Measurements from ENCODE around the gene BCAS1.
A peak's percentile ranks its signal among the peaks of the same experiment; 100 is the strongest.

Gene BCAS1

GRCh38 chr20:54086507-54087039 lies 16.2 kb upstream of the BCAS1 start:
- Histone ChIP-seq H3K36me3 (ENCODE audit: insufficient read depth, low read length) (no peaks in the 10 kb centered on the region), H3K9me3 (replicated peaks; ENCODE audit: low read length) (no peaks in the 10 kb centered on the region), H3K4me1 (ENCODE audit: control insufficient read depth, insufficient read depth, low read length) (peaks cover 13% of the 10 kb centered on the region), H3K4me3 (ENCODE audit: low read length) (peak overlapping the region; percentile 52), H3K4me2 (ENCODE audit: low read length) (peak overlapping the region; percentile 69), H3K9ac (ENCODE audit: low read depth, low read length) (peak overlapping the region; percentile 58), H3K27me3 (ENCODE audit: control insufficient read depth, insufficient read depth, low read length) (peaks cover 8% of the 10 kb centered on the region)

GRCh38 chr20:54085910-54086309 lies 15.5 kb upstream of the BCAS1 start:
- Histone ChIP-seq H3K4me1 (ENCODE audit: control insufficient read depth, insufficient read depth, low read length) (peaks cover 13% of the 10 kb centered on the region), H3K27me3 (ENCODE audit: control insufficient read depth, insufficient read depth, low read length) (peaks cover 8% of the 10 kb centered on the region), H3K4me3 (ENCODE audit: low read length) (no peak overlapping the region), H3K36me3 (ENCODE audit: insufficient read depth, low read length) (no peaks in the 10 kb centered on the region), H3K9ac (ENCODE audit: low read depth, low read length) (no peak overlapping the region), H3K9me3 (replicated peaks; ENCODE audit: low read length) (no peaks in the 10 kb centered on the region), H3K4me2 (ENCODE audit: low read length) (peak overlapping the region; percentile 69)

- Histone ChIP-seq H3K9ac (ENCODE audit: low read depth, low read length) (no peak overlapping the region), H3K27me3 (ENCODE audit: control insufficient read depth, insufficient read depth, low read length) (peaks cover 11% of the 10 kb centered on the region), H3K4me3 (ENCODE audit: low read length) (no peak overlapping the region), H3K4me1 (ENCODE audit: control insufficient read depth, insufficient read depth, low read length) (peaks cover 13% of the 10 kb centered on the region), H3K36me3 (ENCODE audit: insufficient read depth, low read length) (no peaks in the 10 kb centered on the region), H3K9me3 (replicated peaks; ENCODE audit: low read length) (no peaks in the 10 kb centered on the region), H3K4me2 (ENCODE audit: low read length) (no peak overlapping the region)
Observed at GRCh38 chr20:54085425-54085824, 15.0 kb upstream of the BCAS1 start.

- Histone ChIP-seq H3K27me3 (ENCODE audit: control insufficient read depth, insufficient read depth, low read length) (peaks cover 8% of the 10 kb centered on the region), H3K4me3 (ENCODE audit: low read length) (no peak overlapping the region), H3K36me3 (ENCODE audit: insufficient read depth, low read length) (no peaks in the 10 kb centered on the region), H3K4me2 (ENCODE audit: low read length) (no peak overlapping the region), H3K9ac (ENCODE audit: low read depth, low read length) (no peak overlapping the region), H3K9me3 (replicated peaks; ENCODE audit: low read length) (no peaks in the 10 kb centered on the region), H3K4me1 (ENCODE audit: control insufficient read depth, insufficient read depth, low read length) (peaks cover 13% of the 10 kb centered on the region)
Observed at GRCh38 chr20:54084727-54085388, 14.5 kb upstream of the BCAS1 start.

- Histone ChIP-seq H3K9me3 (replicated peaks; ENCODE audit: low read length) (no peaks in the 10 kb centered on the region), H3K4me1 (ENCODE audit: control insufficient read depth, insufficient read depth, low read length) (peaks cover 13% of the 10 kb centered on the region), H3K9ac (ENCODE audit: low read depth, low read length) (no peak overlapping the region), H3K4me2 (ENCODE audit: low read length) (no peak overlapping the region), H3K27me3 (ENCODE audit: control insufficient read depth, insufficient read depth, low read length) (peaks cover 5% of the 10 kb centered on the region), H3K4me3 (ENCODE audit: low read length) (no peak overlapping the region), H3K36me3 (ENCODE audit: insufficient read depth, low read length) (no peaks in the 10 kb centered on the region)
Observed at GRCh38 chr20:54084193-54084592, 13.8 kb upstream of the BCAS1 start.

- Histone ChIP-seq H3K4me1 (ENCODE audit: control insufficient read depth, insufficient read depth, low read length) (peaks cover 13% of the 10 kb centered on the region), H3K4me3 (ENCODE audit: low read length) (no peak overlapping the region), H3K9ac (ENCODE audit: low read depth, low read length) (no peak overlapping the region), H3K4me2 (ENCODE audit: low read length) (no peak overlapping the region), H3K27me3 (ENCODE audit: control insufficient read depth, insufficient read depth, low read length) (peaks cover 5% of the 10 kb centered on the region), H3K9me3 (replicated peaks; ENCODE audit: low read length) (no peaks in the 10 kb centered on the region), H3K36me3 (ENCODE audit: insufficient read depth, low read length) (no peaks in the 10 kb centered on the region)
Observed at GRCh38 chr20:54083459-54083858, 13.1 kb upstream of the BCAS1 start.

GRCh38 chr20:54082100-54082499 lies 11.7 kb upstream of the BCAS1 start:
- no peak overlapping the region for H3K4me2 ChIP-seq (ENCODE audit: low read length)
- no peak overlapping the region for H3K4me3 ChIP-seq (ENCODE audit: low read length)
- peaks cover 5% of the 10 kb centered on the region for H3K27me3 ChIP-seq (ENCODE audit: control insufficient read depth, insufficient read depth, low read length)
- H3K9me3 ChIP-seq (replicated peaks; ENCODE audit: low read length): no peaks in the 10 kb centered on the region
- no peaks in the 10 kb centered on the region for H3K36me3 ChIP-seq (ENCODE audit: insufficient read depth, low read length)
- H3K4me1 ChIP-seq (ENCODE audit: control insufficient read depth, insufficient read depth, low read length): peaks cover 12% of the 10 kb centered on the region
- no peak overlapping the region for H3K9ac ChIP-seq (ENCODE audit: low read depth, low read length)

- Histone ChIP-seq H3K4me2 (ENCODE audit: low read length) (no peak overlapping the region), H3K27me3 (ENCODE audit: control insufficient read depth, insufficient read depth, low read length) (peaks cover 10% of the 10 kb centered on the region), H3K9ac (ENCODE audit: low read depth, low read length) (no peak overlapping the region), H3K36me3 (ENCODE audit: insufficient read depth, low read length) (no peaks in the 10 kb centered on the region), H3K4me1 (ENCODE audit: control insufficient read depth, insufficient read depth, low read length) (no peaks in the 10 kb centered on the region), H3K4me3 (ENCODE audit: low read length) (no peak overlapping the region), H3K9me3 (replicated peaks; ENCODE audit: low read length) (no peaks in the 10 kb centered on the region)
Observed at GRCh38 chr20:54079652-54080051, 9.3 kb upstream of the BCAS1 start.

GRCh38 chr20:54078296-54078984 lies 8.0 kb upstream of the BCAS1 start:
- H3K9ac ChIP-seq (ENCODE audit: low read depth, low read length): no peak overlapping the region
- H3K4me3 ChIP-seq (ENCODE audit: low read length): no peak overlapping the region
- H3K36me3 ChIP-seq (ENCODE audit: insufficient read depth, low read length): no peaks in the 10 kb centered on the region
- H3K9me3 ChIP-seq (replicated peaks; ENCODE audit: low read length): no peaks in the 10 kb centered on the region
- peaks cover 12% of the 10 kb centered on the region for H3K27me3 ChIP-seq (ENCODE audit: control insufficient read depth, insufficient read depth, low read length)
- H3K4me1 ChIP-seq (ENCODE audit: control insufficient read depth, insufficient read depth, low read length): no peaks in the 10 kb centered on the region
- H3K4me2 ChIP-seq (ENCODE audit: low read length): no peak overlapping the region

- H3K27me3 ChIP-seq (ENCODE audit: control insufficient read depth, insufficient read depth, low read length): peaks cover 15% of the 10 kb centered on the region
- H3K4me1 ChIP-seq (ENCODE audit: control insufficient read depth, insufficient read depth, low read length): no peaks in the 10 kb centered on the region
- H3K9ac ChIP-seq (ENCODE audit: low read depth, low read length): no peak overlapping the region
- H3K4me3 ChIP-seq (ENCODE audit: low read length): no peak overlapping the region
- H3K36me3 ChIP-seq (ENCODE audit: insufficient read depth, low read length): no peaks in the 10 kb centered on the region
- H3K9me3 ChIP-seq (replicated peaks; ENCODE audit: low read length): no peaks in the 10 kb centered on the region
- no peak overlapping the region for H3K4me2 ChIP-seq (ENCODE audit: low read length)
Observed at GRCh38 chr20:54076259-54076658, 5.9 kb upstream of the BCAS1 start.

GRCh38 chr20:54075322-54075721 lies 4.9 kb upstream of the BCAS1 start:
- H3K9me3 ChIP-seq (replicated peaks; ENCODE audit: low read length): no peaks in the 10 kb centered on the region
- H3K27me3 ChIP-seq (ENCODE audit: control insufficient read depth, insufficient read depth, low read length): peaks cover 11% of the 10 kb centered on the region
- no peak overlapping the region for H3K4me2 ChIP-seq (ENCODE audit: low read length)
- H3K9ac ChIP-seq (ENCODE audit: low read depth, low read length): no peak overlapping the region
- H3K4me1 ChIP-seq (ENCODE audit: control insufficient read depth, insufficient read depth, low read length): no peaks in the 10 kb centered on the region
- no peak overlapping the region for H3K4me3 ChIP-seq (ENCODE audit: low read length)
- no peaks in the 10 kb centered on the region for H3K36me3 ChIP-seq (ENCODE audit: insufficient read depth, low read length)

GRCh38 chr20:54074511-54074910 lies 4.1 kb upstream of the BCAS1 start:
- H3K9me3 ChIP-seq (replicated peaks; ENCODE audit: low read length): no peaks in the 10 kb centered on the region
- no peaks in the 10 kb centered on the region for H3K4me1 ChIP-seq (ENCODE audit: control insufficient read depth, insufficient read depth, low read length)
- H3K4me2 ChIP-seq (ENCODE audit: low read length): no peak overlapping the region
- no peak overlapping the region for H3K4me3 ChIP-seq (ENCODE audit: low read length)
- peaks cover 11% of the 10 kb centered on the region for H3K27me3 ChIP-seq (ENCODE audit: control insufficient read depth, insufficient read depth, low read length)
- H3K9ac ChIP-seq (ENCODE audit: low read depth, low read length): no peak overlapping the region
- no peaks in the 10 kb centered on the region for H3K36me3 ChIP-seq (ENCODE audit: insufficient read depth, low read length)

Measured in skeletal muscle satellite cell (primary cell).